Measurements from ENCODE around the gene IL10. TPM values are rescaled to one million over a fixed set of nuclear protein-coding genes. Genes with fewer than 3 reads are reported as not detected.

The IL10 gene
- total RNA-seq, 1 donor from 2014 or later = 2.7 TPM

DNA sequence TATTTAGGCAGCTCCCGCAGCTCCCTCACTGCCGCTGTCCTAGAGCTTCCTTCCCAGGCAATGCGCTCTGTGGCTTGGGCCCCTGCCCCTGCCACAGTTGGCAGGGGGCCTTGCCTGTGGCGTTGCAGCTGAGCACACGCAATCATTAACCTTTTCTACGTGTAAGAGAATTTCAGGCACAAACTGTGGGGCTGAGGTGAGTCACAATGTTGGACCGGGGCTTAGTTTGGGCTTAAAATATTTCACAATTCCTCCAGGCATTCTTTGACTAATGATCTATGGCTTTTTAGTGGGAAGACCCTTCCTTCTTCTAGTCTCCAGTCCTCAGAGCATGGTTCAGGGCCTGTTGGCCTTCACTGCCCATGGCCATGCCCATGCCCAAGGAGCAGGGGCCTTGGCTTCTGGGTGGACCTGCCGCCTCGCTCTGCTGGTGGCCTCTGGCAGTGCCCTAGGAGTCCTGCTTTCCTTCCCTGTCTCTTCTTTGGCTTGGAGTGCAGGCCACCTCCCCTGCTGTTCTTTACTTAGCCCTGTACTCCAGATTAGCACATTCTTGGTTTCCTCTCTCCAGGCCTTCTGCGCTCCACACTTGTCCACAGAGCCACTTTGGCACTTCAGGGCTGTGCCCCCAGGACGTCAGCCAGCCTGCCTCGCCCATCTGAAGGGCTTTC, 48.4 kb downstream of the IL10 start:
- H3K4me1 ChIP-seq = peaks cover 84% of the 10 kb centered on the region

DNA sequence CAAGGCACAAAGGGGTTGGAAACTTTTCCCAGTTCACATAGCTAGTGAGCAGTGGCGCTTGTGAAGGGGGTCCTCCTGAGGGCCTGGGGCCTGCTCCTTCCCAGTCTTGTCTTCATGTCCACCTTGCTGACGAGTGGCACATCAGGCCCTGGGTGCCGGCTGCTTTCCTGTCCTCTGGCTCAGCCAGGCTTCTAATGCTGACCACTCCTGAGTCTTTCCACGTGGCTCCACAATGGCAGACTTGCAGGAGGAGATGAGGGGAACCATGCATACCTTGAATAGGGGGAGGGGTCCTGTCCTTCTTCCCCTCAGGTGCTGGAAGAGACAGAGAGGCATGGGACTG, 48.9 kb downstream of the IL10 start:
- no peak for DNase-seq (ENCODE audit: extremely low spot score in 2 of 2)
- Histone ChIP-seq H3K27ac (peak overlapping the region; percentile 47), H3K36me3 (no peaks in the 10 kb centered on the region), H3K4me3 (no peak overlapping the region), H3K9me3 (no peaks in the 10 kb centered on the region), H3K27me3 (no peaks in the 10 kb centered on the region), H3K4me1 (peaks cover 84% of the 10 kb centered on the region)
- TF ChIP-seq POLR2AphosphoS5 (IDR thresholded peaks at IDR 0.05; ENCODE audit: insufficient read depth in 1 of 2, low read depth in 1 of 2) (no peak), POLR2A (IDR thresholded peaks at IDR 0.05) (no peak)
- TF ChIP-seq, protein P1, sequence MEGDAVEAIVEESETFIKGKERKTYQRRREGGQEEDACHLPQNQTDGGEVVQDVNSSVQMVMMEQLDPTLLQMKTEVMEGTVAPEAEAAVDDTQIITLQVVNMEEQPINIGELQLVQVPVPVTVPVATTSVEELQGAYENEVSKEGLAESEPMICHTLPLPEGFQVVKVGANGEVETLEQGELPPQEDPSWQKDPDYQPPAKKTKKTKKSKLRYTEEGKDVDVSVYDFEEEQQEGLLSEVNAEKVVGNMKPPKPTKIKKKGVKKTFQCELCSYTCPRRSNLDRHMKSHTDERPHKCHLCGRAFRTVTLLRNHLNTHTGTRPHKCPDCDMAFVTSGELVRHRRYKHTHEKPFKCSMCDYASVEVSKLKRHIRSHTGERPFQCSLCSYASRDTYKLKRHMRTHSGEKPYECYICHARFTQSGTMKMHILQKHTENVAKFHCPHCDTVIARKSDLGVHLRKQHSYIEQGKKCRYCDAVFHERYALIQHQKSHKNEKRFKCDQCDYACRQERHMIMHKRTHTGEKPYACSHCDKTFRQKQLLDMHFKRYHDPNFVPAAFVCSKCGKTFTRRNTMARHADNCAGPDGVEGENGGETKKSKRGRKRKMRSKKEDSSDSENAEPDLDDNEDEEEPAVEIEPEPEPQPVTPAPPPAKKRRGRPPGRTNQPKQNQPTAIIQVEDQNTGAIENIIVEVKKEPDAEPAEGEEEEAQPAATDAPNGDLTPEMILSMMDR (IDR thresholded peaks at IDR 0.05) = no peak
- intact Hi-C loops (cut with DNase I) = loop anchor here (5.0 kb wide), 1 partner anchor 36 kb away; no protein-coding TSS in a partner anchor

More for the DNA sequence above, 48.4 kb downstream of the IL10 start:
- no peak overlapping the region for H3K4me3 ChIP-seq
- TF ChIP-seq POLR2A (IDR thresholded peaks at IDR 0.05) (no peak), POLR2AphosphoS5 (IDR thresholded peaks at IDR 0.05; ENCODE audit: insufficient read depth in 1 of 2, low read depth in 1 of 2) (peak in 1 of 2 donors; percentile 71)
- TF ChIP-seq, protein P1 (IDR thresholded peaks at IDR 0.05) = peak in 1 of 3 experiments; percentile 9
- no peaks in the 10 kb centered on the region for H3K9me3 ChIP-seq
- H3K27me3 ChIP-seq = no peaks in the 10 kb centered on the region
- intact Hi-C loops (cut with DNase I) = loop anchor here (5.0 kb wide), 1 partner anchor 37 kb away; no protein-coding TSS in a partner anchor
- no peaks in the 10 kb centered on the region for H3K36me3 ChIP-seq
- no peak for DNase-seq (ENCODE audit: extremely low spot score in 2 of 2)
- peak overlapping the region; percentile 47 for H3K27ac ChIP-seq

DNA sequence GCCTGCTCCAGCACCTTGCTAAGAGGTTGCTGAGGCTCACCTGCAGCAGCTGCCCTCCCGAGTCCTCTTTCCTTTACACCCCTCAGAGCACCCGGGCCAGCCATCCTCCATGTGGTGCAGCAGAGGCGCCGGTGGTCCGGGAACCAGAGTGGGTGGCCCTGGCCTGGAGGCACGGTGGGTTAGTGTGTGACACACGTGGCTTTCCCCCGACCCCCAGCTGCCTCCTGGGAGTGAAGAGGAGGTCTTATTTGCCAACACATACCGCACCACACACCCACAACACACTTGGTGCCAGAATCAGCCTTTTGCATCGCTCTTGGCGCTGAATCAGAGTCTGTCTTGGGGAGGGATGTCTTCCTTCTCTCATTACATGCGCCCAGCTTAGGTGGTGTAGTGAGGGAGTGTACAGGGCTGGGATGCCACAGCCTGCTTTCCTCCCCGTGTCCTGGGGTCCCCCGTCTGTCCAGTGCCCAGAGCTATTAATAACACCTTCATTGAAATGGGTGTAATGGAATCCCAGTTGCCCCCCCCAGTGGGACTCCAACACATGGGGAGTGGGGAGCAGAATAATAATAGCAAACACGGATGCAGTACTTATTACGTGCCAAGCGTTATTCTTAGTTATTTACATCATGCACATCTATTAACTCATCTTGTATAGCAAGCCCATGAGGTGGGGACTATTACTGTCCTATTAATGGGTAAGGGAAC, 49.4 kb downstream of the IL10 start:
- DNase-seq (ENCODE audit: extremely low spot score in 2 of 2) = no peak
- peak overlapping the region; percentile 47 for H3K27ac ChIP-seq
- H3K4me3 ChIP-seq = no peak overlapping the region
- peaks cover 81% of the 10 kb centered on the region for H3K4me1 ChIP-seq
- no peaks in the 10 kb centered on the region for H3K27me3 ChIP-seq
- TF ChIP-seq POLR2A (IDR thresholded peaks at IDR 0.05) (no peak), POLR2AphosphoS5 (IDR thresholded peaks at IDR 0.05; ENCODE audit: insufficient read depth in 1 of 2, low read depth in 1 of 2) (no peak)
- TF ChIP-seq, protein P1 (IDR thresholded peaks at IDR 0.05) = no peak
- intact Hi-C loops (cut with DNase I) = loop anchor here (5.0 kb wide), 1 partner anchor 36 kb away; no protein-coding TSS in a partner anchor
- no peaks in the 10 kb centered on the region for H3K36me3 ChIP-seq
- no peaks in the 10 kb centered on the region for H3K9me3 ChIP-seq

DNA sequence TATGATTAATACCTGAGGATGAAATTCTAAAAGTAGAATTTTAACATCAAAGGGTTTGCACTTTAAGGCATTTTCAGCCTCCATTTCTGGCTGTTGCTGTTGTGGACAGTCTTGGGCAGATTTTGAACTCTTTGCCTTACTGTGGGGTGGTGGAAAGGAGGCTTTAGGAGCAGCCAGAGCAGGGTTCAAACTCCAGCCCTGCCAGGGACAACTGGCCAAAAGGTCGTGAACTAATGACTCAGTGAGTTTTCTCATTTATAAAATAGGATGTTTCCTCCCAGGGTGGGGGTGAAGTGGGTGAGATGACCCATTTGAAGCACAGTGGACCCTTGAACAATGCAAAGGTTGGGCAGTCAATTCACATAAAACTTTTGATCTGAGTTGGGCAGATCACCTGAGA, 50.8 kb downstream of the IL10 start:
- peaks cover 81% of the 10 kb centered on the region for H3K4me1 ChIP-seq
- DNase-seq (ENCODE audit: extremely low spot score in 2 of 2) = no peak

More for the DNA sequence above, 50.8 kb downstream of the IL10 start:
- Histone ChIP-seq H3K27ac (no peak overlapping the region), H3K4me3 (no peak overlapping the region), H3K9me3 (no peaks in the 10 kb centered on the region), H3K36me3 (no peaks in the 10 kb centered on the region), H3K27me3 (no peaks in the 10 kb centered on the region)
- TF ChIP-seq, protein P1 (IDR thresholded peaks at IDR 0.05) = no peak
- TF ChIP-seq POLR2AphosphoS5 (IDR thresholded peaks at IDR 0.05; ENCODE audit: insufficient read depth in 1 of 2, low read depth in 1 of 2) = no peak
- intact Hi-C loops (cut with DNase I) = loop anchor here (5.0 kb wide), 1 partner anchor 34 kb away; no protein-coding TSS in a partner anchor

Measured in vagina (tissue), 2 donors.